NT2/D1 (cell line): ENCODE measurements around the gene CACNA1C.

ENCODE experiments used
- SUZ12 ChIP-seq: IDR thresholded peaks from 2 replicates; pipeline ENCODE4 v1.6.1; 2011; ENCODE audit not compliant: insufficient read length, insufficient read depth; ENCODE audit errors: extremely low read depth
- YY1 ChIP-seq: IDR thresholded peaks from 2 replicates; pipeline ENCODE4 v1.6.1; 2011; ENCODE audit not compliant: insufficient read length, insufficient read depth
- ZNF274 ChIP-seq: IDR thresholded peaks from 2 replicates; pipeline ENCODE4 v1.6.1; 2011; ENCODE audit warnings: mild to moderate bottlenecking, low read depth, low read length

- no peak for TF ChIP-seq YY1
- no peak for TF ChIP-seq ZNF274
- TF ChIP-seq SUZ12: no peak
These were observed 397.8 kb downstream of the CACNA1C start for GRCh38 chr12:2450553-2450952.
